ENCODE results near the gene SLC39A7. TPM values are rescaled to one million over a fixed set of nuclear protein-coding genes. Genes with fewer than 3 reads are reported as not detected.
"Not testable (repeated sequence)": the region's sequence is repeated elsewhere in the genome, so short reads cannot be mapped to it uniquely, and the experiment has no call there.

The SLC39A7 gene
- polyA plus RNA-seq, 3 donors from 2014 or later = 27.4 to 67.5 (median 45.4) TPM

GRCh38 chr6:33226503-33227120, 25.9 kb downstream of the SLC39A7 start:
- H3K9me3 Mint-ChIP-seq, H3K27ac Mint-ChIP-seq, DNase-seq, H3K4me1 Mint-ChIP-seq, H3K4me3 Mint-ChIP-seq, H3K36me3 Mint-ChIP-seq: not testable (repeated sequence)
- H3K27me3 Mint-ChIP-seq (ENCODE audit: low read depth in 3 of 3) = peaks cover 3 to 20% (median 7%) of the 10 kb centered on the region in 3 donors

- peaks cover 5 to 16% (median 15%) of the 10 kb centered on the region in 3 donors for H3K27me3 Mint-ChIP-seq (ENCODE audit: low read depth in 3 of 3)
Observed at GRCh38 chr6:33235221-33235634, 34.6 kb downstream of the SLC39A7 start.

GRCh38 chr6:33236328-33236727, 35.7 kb downstream of the SLC39A7 start:
- DNase-seq = no peak
- H3K4me3 Mint-ChIP-seq = no peak overlapping the region
- no peaks in the 10 kb centered on the region for H3K4me1 Mint-ChIP-seq
- H3K9me3 Mint-ChIP-seq = no peaks in the 10 kb centered on the region
- no peak overlapping the region for H3K27ac Mint-ChIP-seq
- peaks cover 0 to 3% (median 0%) of the 10 kb centered on the region in 3 donors for H3K36me3 Mint-ChIP-seq
- H3K27me3 Mint-ChIP-seq (ENCODE audit: low read depth in 3 of 3) = peaks cover 5 to 16% (median 14%) of the 10 kb centered on the region in 3 donors

More at GRCh38 chr6:33235221-33235634, 34.6 kb downstream of the SLC39A7 start:
- no peak for DNase-seq
- no peak overlapping the region for H3K27ac Mint-ChIP-seq
- H3K36me3 Mint-ChIP-seq = no peaks in the 10 kb centered on the region
- H3K4me3 Mint-ChIP-seq = no peak overlapping the region
- no peaks in the 10 kb centered on the region for H3K4me1 Mint-ChIP-seq
- H3K9me3 Mint-ChIP-seq = no peaks in the 10 kb centered on the region

- Mint-ChIP-seq H3K4me3 (no peak overlapping the region), H3K27ac (no peak overlapping the region), H3K4me1 (no peaks in the 10 kb centered on the region), H3K27me3 (ENCODE audit: low read depth in 3 of 3) (peaks cover 6 to 18% (median 14%) of the 10 kb centered on the region in 3 donors), H3K36me3 (peaks cover 0 to 4% (median 0%) of the 10 kb centered on the region in 3 donors), H3K9me3 (no peaks in the 10 kb centered on the region)
- no peak for DNase-seq
Observed at GRCh38 chr6:33236852-33237251, 36.2 kb downstream of the SLC39A7 start.

GRCh38 chr6:33237741-33238140, 37.1 kb downstream of the SLC39A7 start:
- peaks cover 7 to 22% (median 13%) of the 10 kb centered on the region in 3 donors for H3K27me3 Mint-ChIP-seq (ENCODE audit: low read depth in 3 of 3)
- no peaks in the 10 kb centered on the region for H3K9me3 Mint-ChIP-seq
- H3K4me1 Mint-ChIP-seq = no peaks in the 10 kb centered on the region
- H3K27ac Mint-ChIP-seq = no peak overlapping the region
- DNase-seq = no peak
- no peak overlapping the region for H3K4me3 Mint-ChIP-seq
- peaks cover 0 to 6% (median 0%) of the 10 kb centered on the region in 3 donors for H3K36me3 Mint-ChIP-seq

DNA sequence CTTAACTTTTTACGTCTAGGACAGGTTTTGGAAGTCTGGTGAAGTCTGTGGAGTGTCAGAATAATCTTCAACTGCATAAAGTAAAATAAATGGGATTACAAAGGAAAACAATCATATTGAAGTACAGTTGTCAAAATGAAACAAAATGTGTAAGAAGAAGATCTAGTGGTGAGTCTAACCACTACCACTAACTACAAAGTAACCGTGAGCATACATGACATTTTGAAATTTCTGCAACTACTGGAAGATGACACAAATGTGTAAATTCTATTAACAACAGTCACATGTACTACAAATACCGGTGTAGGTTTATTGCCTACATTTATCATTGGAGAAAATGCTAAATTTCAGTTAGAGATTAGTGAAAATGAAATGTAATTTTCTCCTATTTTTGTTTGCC, 41.3 kb downstream of the SLC39A7 start:
- Mint-ChIP-seq H3K27ac (no peak overlapping the region), H3K4me3 (no peak overlapping the region)
- DNase-seq = no peak

GRCh38 chr6:33243476-33243875, 42.8 kb downstream of the SLC39A7 start:
- Mint-ChIP-seq H3K4me1 (peaks cover 7 to 8% of the 10 kb centered on the region in 2 donors), H3K36me3 (peaks cover 0 to 6% (median 0%) of the 10 kb centered on the region in 3 donors), H3K27me3 (ENCODE audit: low read depth in 3 of 3) (peaks cover 9 to 12% (median 11%) of the 10 kb centered on the region in 3 donors), H3K27ac (no peak overlapping the region), H3K9me3 (no peaks in the 10 kb centered on the region), H3K4me3 (no peak overlapping the region)
- DNase-seq = no peak

More for the DNA sequence above, 41.3 kb downstream of the SLC39A7 start:
- Mint-ChIP-seq H3K9me3 (no peaks in the 10 kb centered on the region), H3K27me3 (ENCODE audit: low read depth in 3 of 3) (peaks cover 9 to 15% (median 12%) of the 10 kb centered on the region in 3 donors), H3K36me3 (peaks cover 0 to 6% (median 0%) of the 10 kb centered on the region in 3 donors), H3K4me1 (no peaks in the 10 kb centered on the region)

DNA sequence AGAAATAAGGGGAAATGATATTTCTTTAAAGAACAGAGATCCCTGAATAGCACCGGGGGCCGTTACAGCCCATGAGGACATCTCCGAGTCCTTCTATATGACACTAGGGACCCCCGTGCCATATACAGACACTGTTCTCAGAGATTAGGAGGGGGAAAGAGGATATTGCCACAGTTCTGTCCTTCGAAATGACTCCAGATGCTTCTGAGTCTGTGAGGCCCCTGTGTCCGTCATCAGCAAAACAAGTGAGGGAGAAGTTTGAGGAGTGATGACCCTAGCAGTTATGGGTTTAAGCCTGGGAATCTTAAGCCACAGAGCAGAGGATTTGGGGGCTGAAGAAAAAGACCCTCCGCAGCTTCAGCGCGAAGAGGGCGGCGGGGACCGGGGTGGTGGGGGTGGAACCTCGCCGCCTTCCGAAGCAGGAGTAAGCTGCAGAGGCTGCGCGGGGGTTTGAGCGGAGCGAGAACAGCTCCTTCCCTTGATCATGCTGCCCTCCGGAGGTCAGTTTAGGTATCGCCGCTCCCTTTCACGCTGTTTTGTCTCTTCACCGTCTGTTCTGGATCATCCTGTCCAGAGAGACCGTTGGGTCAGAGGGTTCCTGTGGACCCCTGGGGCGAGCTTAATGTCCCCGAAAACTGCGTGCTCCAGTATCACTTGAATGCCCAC, 47.4 kb downstream of the SLC39A7 start:
- DNase-seq = peak; percentile 83 to 86 (median 86)
- peaks cover 3 to 5% (median 4%) of the 10 kb centered on the region in 3 donors for H3K27me3 Mint-ChIP-seq (ENCODE audit: low read depth in 3 of 3)
- peak overlapping the region; percentile 84 to 93 (median 91) for H3K4me3 Mint-ChIP-seq
- H3K4me1 Mint-ChIP-seq = peaks cover 39 to 41% of the 10 kb centered on the region in 2 donors
- H3K9me3 Mint-ChIP-seq = no peaks in the 10 kb centered on the region
- peaks cover 5 to 11% (median 6%) of the 10 kb centered on the region in 3 donors for H3K36me3 Mint-ChIP-seq
- H3K27ac Mint-ChIP-seq = peak overlapping the region; percentile 93 to 96 (median 96)

DNA sequence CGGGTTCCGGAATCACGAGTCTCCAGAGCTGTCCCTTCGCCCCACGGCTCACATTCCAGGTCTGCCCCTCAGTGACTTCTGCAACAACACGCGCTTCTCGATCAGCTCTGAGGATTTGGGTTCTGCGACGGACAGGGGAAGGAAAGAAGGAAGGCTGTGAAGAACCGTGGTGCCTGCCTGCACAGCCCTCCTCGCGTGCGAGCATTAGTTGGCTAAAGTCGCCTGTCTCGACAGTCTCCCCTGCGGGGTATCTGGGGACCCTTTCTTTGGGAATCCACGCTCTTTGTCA, 47.9 kb downstream of the SLC39A7 start:
- Mint-ChIP-seq H3K36me3 (peaks cover 5 to 11% (median 6%) of the 10 kb centered on the region in 3 donors), H3K9me3 (no peaks in the 10 kb centered on the region), H3K4me1 (peaks cover 39 to 41% of the 10 kb centered on the region in 2 donors), H3K27ac (peak overlapping the region; percentile 93 to 96 (median 96)), H3K27me3 (ENCODE audit: low read depth in 3 of 3) (peaks cover 2 to 4% (median 3%) of the 10 kb centered on the region in 3 donors), H3K4me3 (peak overlapping the region; percentile 84 to 93 (median 91))
- DNase-seq = no peak

GRCh38 chr6:33248932-33249731, 48.5 kb downstream of the SLC39A7 start:
- Mint-ChIP-seq H3K9me3 (no peaks in the 10 kb centered on the region), H3K4me1 (peaks cover 39 to 41% of the 10 kb centered on the region in 2 donors), H3K4me3 (peak overlapping the region; percentile 84 to 93 (median 91)), H3K27ac (peak overlapping the region; percentile 93 to 96 (median 96)), H3K27me3 (ENCODE audit: low read depth in 3 of 3) (peaks cover 0 to 3% (median 2%) of the 10 kb centered on the region in 3 donors), H3K36me3 (peaks cover 5 to 14% (median 6%) of the 10 kb centered on the region in 3 donors)
- DNase-seq = peak; percentile 96 to 98 (median 97)

GRCh38 chr6:33249732-33250630, 49.3 kb downstream of the SLC39A7 start:
- H3K36me3 Mint-ChIP-seq = peaks cover 5 to 14% (median 6%) of the 10 kb centered on the region in 3 donors
- H3K4me1 Mint-ChIP-seq = peaks cover 39 to 41% of the 10 kb centered on the region in 2 donors
- peak overlapping the region; percentile 84 to 93 (median 91) for H3K4me3 Mint-ChIP-seq
- H3K9me3 Mint-ChIP-seq = no peaks in the 10 kb centered on the region
- H3K27ac Mint-ChIP-seq = peak overlapping the region; percentile 93 to 96 (median 96)
- DNase-seq = no peak
- H3K27me3 Mint-ChIP-seq (ENCODE audit: low read depth in 3 of 3) = peaks cover 0 to 3% (median 0%) of the 10 kb centered on the region in 3 donors

GRCh38 chr6:33250731-33251130, 50.1 kb downstream of the SLC39A7 start:
- no peak for DNase-seq
- H3K4me1 Mint-ChIP-seq = peaks cover 39 to 41% of the 10 kb centered on the region in 2 donors
- H3K4me3 Mint-ChIP-seq = peak overlapping the region in 4 of 5 donors; percentile 86 to 93 (median 92)
- H3K9me3 Mint-ChIP-seq = no peaks in the 10 kb centered on the region
- H3K36me3 Mint-ChIP-seq = peaks cover 5 to 14% (median 6%) of the 10 kb centered on the region in 3 donors
- peaks cover 0 to 2% (median 0%) of the 10 kb centered on the region in 3 donors for H3K27me3 Mint-ChIP-seq (ENCODE audit: low read depth in 3 of 3)
- H3K27ac Mint-ChIP-seq = peak overlapping the region in 4 of 6 donors; percentile 56 to 96 (median 95)
